Hepatocyte (in vitro differentiated cells): ENCODE results near the gene INO80. TPM values are rescaled to one million over a fixed set of nuclear protein-coding genes. Genes with fewer than 3 reads are reported as not detected.
A peak's percentile ranks its signal among the peaks of the same experiment; 100 is the strongest.

Experiments
- DNase-seq: peaks from one replicate; pipeline ENCODE4 v3.0.0-alpha.2; 2016; ENCODE audit warnings: low spot score
- H2AFZ ChIP-seq: fragments of 200-600 bp; sonication (generic); 2 replicates; pipeline ENCODE4 v1.6.0; 2016; ENCODE audit warnings: antibody characterized with exemption, mild to moderate bottlenecking
- H3K27ac ChIP-seq: fragments of 200-600 bp; sonication (generic); 2 replicates; pipeline ENCODE4 v1.5.1; 2016; ENCODE audit warnings: mild to moderate bottlenecking
- H3K27me3 ChIP-seq: fragments of 200-600 bp; sonication (generic); 2 replicates; pipeline ENCODE4 v1.6.1; 2016
- H3K36me3 ChIP-seq: fragments of 200-600 bp; sonication (generic); replicated peaks from 2 replicates; pipeline ENCODE4 v1.5.1; 2016; ENCODE audit warnings: low read depth; ENCODE audit not compliant: insufficient read depth
- H3K4me1 ChIP-seq: fragments of 200-600 bp; sonication (generic); 2 replicates; pipeline ENCODE4 v1.5.1; 2016; ENCODE audit warnings: mild to moderate bottlenecking, moderate library complexity; ENCODE audit not compliant: insufficient read depth
- H3K4me2 ChIP-seq: fragments of 200-600 bp; sonication (generic); 2 replicates; pipeline ENCODE4 v1.6.0; 2016
- H3K4me3 ChIP-seq: fragments of 200-600 bp; sonication (generic); 2 replicates; pipeline ENCODE4 v1.5.1; 2016; ENCODE audit warnings: mild to moderate bottlenecking
- H3K79me2 ChIP-seq: fragments of 200-600 bp; sonication (generic); 2 replicates; pipeline ENCODE4 v1.6.0; 2017; ENCODE audit warnings: mild to moderate bottlenecking
- H3K9me2 ChIP-seq: fragments of 200-600 bp; sonication (generic); replicated peaks from 2 replicates; pipeline ENCODE4 v1.6.0; 2017; ENCODE audit warnings: mild to moderate bottlenecking; ENCODE audit not compliant: insufficient read depth
- H3K9me3 ChIP-seq: fragments of 200-600 bp; sonication (generic); 2 replicates; pipeline ENCODE4 v1.5.1; 2016; ENCODE audit warnings: low read depth, mild to moderate bottlenecking
- H4K20me1 ChIP-seq: fragments of 200-600 bp; sonication (generic); 2 replicates; pipeline ENCODE4 v1.6.0; 2016; ENCODE audit warnings: mild to moderate bottlenecking; ENCODE audit not compliant: insufficient read depth, poor library complexity, severe bottlenecking
- EZH2 ChIP-seq: fragments of 200-600 bp; sonication (generic); IDR thresholded peaks from 2 replicates; pipeline ENCODE4 v1.6.1; 2016; ENCODE audit warnings: antibody characterized with exemption, mild to moderate bottlenecking, borderline replicate concordance
- EZH2phosphoT487 ChIP-seq: fragments of 200-600 bp; sonication (generic); IDR thresholded peaks from one replicate; pipeline ENCODE4 v1.6.1; 2018; ENCODE audit warnings: antibody characterized with exemption, mild to moderate bottlenecking, low read depth, moderate library complexity; ENCODE audit not compliant: unreplicated experiment, severe bottlenecking
- WGBS: methylation state at CpG from one replicate; pipeline ENCODE4 v1.1.6; 2016; ENCODE audit warnings: low lambda C conversion rate; ENCODE audit errors: missing lambda C conversion rate; 5-methylcytosine and 5-hydroxymethylcytosine counted together
- polyA plus RNA-seq: library from polyadenylated mRNA; unstranded; fragments of >200 nt; fragmentation: Nextera tagmentation; extraction: Ambion mirVana; gene quantifications from 2 replicates; pipeline ENCODE4 v1.2.1, GENCODE V29; 2016
- total RNA-seq: library from RNA; depleted of rRNA; stranded (reverse); fragments of >200 nt; gene quantifications from 2 replicates; pipeline ENCODE4 v1.2.3, GENCODE V29; 2014
- TF ChIP-seq, protein P1 (sequence below): fragments of 200-600 bp; sonication (generic); IDR thresholded peaks from 2 replicates; pipeline ENCODE4 v1.5.1; 2016; ENCODE audit warnings: antibody characterized with exemption, mild to moderate bottlenecking; ENCODE audit not compliant: poor library complexity

INO80 gene
- total and polyA plus RNA-seq, 2 experiments from 2014 or later = 4.5 to 15.5 TPM

DNA sequence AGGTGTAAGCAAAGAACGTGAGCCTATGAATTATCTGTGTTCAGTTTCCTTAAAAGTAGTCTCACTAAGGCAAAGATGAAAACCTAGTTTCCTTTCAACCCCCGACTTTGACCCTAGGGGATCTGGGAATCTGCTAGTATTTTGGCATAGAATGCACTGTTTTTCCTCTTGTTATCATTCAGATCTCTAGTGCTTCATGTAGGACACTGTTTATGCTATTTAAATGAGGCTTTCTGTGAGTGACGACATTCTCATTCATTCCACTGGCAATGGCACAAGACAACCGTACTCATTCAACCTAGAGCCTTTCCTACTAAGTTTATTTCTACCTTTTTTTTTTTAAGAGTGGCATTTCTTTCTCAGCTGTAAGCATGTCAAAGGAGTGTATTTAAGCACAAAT is 95.8 kb downstream of the INO80 start:
- H3K9me2 ChIP-seq = no peaks in the 10 kb centered on the region
- H3K4me1 ChIP-seq = no peaks in the 10 kb centered on the region
- TF ChIP-seq EZH2 = no peak
- TF ChIP-seq, protein P1, sequence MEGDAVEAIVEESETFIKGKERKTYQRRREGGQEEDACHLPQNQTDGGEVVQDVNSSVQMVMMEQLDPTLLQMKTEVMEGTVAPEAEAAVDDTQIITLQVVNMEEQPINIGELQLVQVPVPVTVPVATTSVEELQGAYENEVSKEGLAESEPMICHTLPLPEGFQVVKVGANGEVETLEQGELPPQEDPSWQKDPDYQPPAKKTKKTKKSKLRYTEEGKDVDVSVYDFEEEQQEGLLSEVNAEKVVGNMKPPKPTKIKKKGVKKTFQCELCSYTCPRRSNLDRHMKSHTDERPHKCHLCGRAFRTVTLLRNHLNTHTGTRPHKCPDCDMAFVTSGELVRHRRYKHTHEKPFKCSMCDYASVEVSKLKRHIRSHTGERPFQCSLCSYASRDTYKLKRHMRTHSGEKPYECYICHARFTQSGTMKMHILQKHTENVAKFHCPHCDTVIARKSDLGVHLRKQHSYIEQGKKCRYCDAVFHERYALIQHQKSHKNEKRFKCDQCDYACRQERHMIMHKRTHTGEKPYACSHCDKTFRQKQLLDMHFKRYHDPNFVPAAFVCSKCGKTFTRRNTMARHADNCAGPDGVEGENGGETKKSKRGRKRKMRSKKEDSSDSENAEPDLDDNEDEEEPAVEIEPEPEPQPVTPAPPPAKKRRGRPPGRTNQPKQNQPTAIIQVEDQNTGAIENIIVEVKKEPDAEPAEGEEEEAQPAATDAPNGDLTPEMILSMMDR = no peak
- no peak for TF ChIP-seq EZH2phosphoT487
- H3K27ac ChIP-seq = no peak overlapping the region
- no peak overlapping the region for H3K4me3 ChIP-seq
- H3K4me2 ChIP-seq = no peak overlapping the region
- no peaks in the 10 kb centered on the region for H3K9me3 ChIP-seq
- no peaks in the 10 kb centered on the region for H3K27me3 ChIP-seq
- H3K79me2 ChIP-seq = no peaks in the 10 kb centered on the region
- WGBS = 75% methylated on average over 4 of the region's 4 CpGs
- H2AFZ ChIP-seq = no peak overlapping the region
- no peaks in the 10 kb centered on the region for H3K36me3 ChIP-seq
- DNase-seq = no peak
- no peaks in the 10 kb centered on the region for H4K20me1 ChIP-seq

DNA sequence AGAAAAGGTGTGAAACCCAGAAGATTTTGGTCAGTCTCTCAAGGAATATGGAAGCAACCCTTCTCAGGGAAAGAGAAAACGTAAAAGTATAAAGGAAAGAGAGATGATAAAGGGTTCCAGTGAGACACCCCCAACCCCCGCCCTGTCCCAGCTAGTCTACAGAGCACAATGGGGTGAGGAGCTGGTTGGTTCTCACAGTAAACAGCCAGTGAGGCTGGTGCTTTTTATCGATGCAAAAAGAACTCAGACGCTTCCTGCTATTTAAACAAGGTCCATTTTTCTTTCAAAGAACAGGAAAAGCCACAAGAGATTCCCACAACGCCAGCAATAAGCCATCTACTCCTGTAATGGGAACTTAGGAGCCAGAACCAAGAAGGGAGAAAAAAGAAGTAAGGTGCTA is 96.9 kb downstream of the INO80 start:
- Histone ChIP-seq H2AFZ (no peak overlapping the region), H3K9me3 (no peaks in the 10 kb centered on the region), H3K27ac (no peak overlapping the region), H3K4me3 (no peak overlapping the region), H3K9me2 (no peaks in the 10 kb centered on the region), H3K4me1 (no peaks in the 10 kb centered on the region), H3K27me3 (no peaks in the 10 kb centered on the region), H3K36me3 (no peaks in the 10 kb centered on the region), H3K4me2 (no peak overlapping the region), H3K79me2 (no peaks in the 10 kb centered on the region), H4K20me1 (no peaks in the 10 kb centered on the region)
- WGBS = 74% methylated on average over 5 of the region's 5 CpGs
- TF ChIP-seq EZH2phosphoT487 (no peak), EZH2 (no peak)
- TF ChIP-seq, protein P1 = no peak
- DNase-seq = no peak

DNA sequence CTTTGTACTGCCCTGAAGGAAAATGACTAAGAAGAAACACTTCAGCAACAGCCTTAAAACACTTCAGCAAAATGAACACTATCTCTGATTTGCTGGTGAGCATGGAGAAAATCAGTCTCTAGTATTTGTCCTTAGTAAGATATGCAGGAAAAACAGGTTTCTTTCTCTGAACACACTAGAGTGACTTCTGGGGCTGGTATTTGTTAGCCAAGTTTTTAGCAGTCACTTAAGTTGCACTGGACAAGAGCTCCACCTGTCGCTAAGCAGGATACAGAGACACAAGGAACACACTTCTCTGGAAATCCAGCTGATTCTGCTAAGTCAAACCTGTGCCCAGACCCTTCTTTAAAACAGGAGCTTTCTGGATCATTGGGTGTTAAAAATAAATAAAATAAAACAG is 97.5 kb downstream of the INO80 start:
- no peak for TF ChIP-seq EZH2
- no peak for TF ChIP-seq EZH2phosphoT487
- TF ChIP-seq, protein P1 = peak; percentile 53
- Histone ChIP-seq H3K79me2 (no peaks in the 10 kb centered on the region), H3K27ac (peak overlapping the region; percentile 17), H3K4me1 (no peaks in the 10 kb centered on the region), H3K27me3 (no peaks in the 10 kb centered on the region), H2AFZ (no peak overlapping the region), H3K36me3 (no peaks in the 10 kb centered on the region), H3K9me3 (no peaks in the 10 kb centered on the region), H3K4me3 (no peak overlapping the region), H3K9me2 (no peaks in the 10 kb centered on the region), H4K20me1 (no peaks in the 10 kb centered on the region), H3K4me2 (no peak overlapping the region)
- WGBS = 63% methylated on average over 1 of the region's 1 CpG
- peak; percentile 67 for DNase-seq
